Spleen (tissue), 7 donors: ENCODE results near the gene PODXL2.

Experiments
- POLR2A ChIP-seq, 3 donors: fragments of 450-650 bp; IDR thresholded peaks; one replicate each; pipeline ENCODE4 v1.5.1; 2017; ENCODE audit warnings: antibody characterized with exemption in 3 of 3, mild to moderate bottlenecking in 1 of 3
- POLR2AphosphoS5 ChIP-seq, 3 donors: sonication (generic); formaldehyde crosslinking; IDR thresholded peaks; one replicate each; pipeline ENCODE4 v1.5.1; 2017; ENCODE audit warnings: antibody characterized with exemption in 3 of 3
- TF ChIP-seq, protein P1 (sequence below), 11 experiments: fragments of 200-600 bp in 7 of 11; fragments of 450-650 bp in 4 of 11; sonication (generic) in 4 of 11; IDR thresholded peaks in 8 of 11; conservative IDR thresholded peaks in 3 of 11; 1 replicate in 7 of 11; 2 replicates in 4 of 11; pipeline versions ENCODE4 v1.4.0 to v1.8.0; 2016 to 2021; ENCODE audit warnings: antibody characterized with exemption in 11 of 11, inconsistent platforms in 4 of 11, mild to moderate bottlenecking in 1 of 11
- donor health status: DM: no; HTN: no; CAD: no; lungs with moderate emphysema.
- donor health status: DM: no; HTN: no; CAD: no.
- donor health status: DM: no; HTN: no; CAD: no.

DNA sequence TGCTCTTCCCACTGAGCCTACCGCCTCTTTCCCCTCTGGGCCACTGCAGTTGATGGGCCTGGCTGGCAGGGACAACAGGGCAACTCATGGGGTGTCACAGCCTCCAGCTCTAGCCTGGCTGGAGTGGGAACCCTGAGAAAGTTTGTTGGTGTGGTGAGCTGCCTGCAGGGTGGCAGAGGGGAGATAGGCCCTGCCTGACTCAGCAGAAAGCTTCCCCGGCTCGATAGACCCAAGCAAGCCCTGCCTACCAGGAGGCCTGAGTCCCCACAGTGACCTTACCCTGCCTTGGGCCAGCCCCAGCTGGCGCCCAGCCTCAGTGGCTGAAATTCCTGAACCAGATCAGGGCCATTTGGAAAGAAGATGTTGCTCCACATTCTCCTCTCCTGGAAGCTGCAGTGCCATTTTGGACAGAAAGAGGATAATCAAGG is 73.2 kb downstream of the PODXL2 start:
- TF ChIP-seq POLR2AphosphoS5 (IDR thresholded peaks at IDR 0.05) (peak in 1 of 3 donors; percentile 47), POLR2A (IDR thresholded peaks at IDR 0.05) (no peak)
- TF ChIP-seq, protein P1, sequence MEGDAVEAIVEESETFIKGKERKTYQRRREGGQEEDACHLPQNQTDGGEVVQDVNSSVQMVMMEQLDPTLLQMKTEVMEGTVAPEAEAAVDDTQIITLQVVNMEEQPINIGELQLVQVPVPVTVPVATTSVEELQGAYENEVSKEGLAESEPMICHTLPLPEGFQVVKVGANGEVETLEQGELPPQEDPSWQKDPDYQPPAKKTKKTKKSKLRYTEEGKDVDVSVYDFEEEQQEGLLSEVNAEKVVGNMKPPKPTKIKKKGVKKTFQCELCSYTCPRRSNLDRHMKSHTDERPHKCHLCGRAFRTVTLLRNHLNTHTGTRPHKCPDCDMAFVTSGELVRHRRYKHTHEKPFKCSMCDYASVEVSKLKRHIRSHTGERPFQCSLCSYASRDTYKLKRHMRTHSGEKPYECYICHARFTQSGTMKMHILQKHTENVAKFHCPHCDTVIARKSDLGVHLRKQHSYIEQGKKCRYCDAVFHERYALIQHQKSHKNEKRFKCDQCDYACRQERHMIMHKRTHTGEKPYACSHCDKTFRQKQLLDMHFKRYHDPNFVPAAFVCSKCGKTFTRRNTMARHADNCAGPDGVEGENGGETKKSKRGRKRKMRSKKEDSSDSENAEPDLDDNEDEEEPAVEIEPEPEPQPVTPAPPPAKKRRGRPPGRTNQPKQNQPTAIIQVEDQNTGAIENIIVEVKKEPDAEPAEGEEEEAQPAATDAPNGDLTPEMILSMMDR (IDR thresholded peaks at IDR 0.05 in 8 of 11, conservative IDR thresholded peaks at IDR 0.05 in 3 of 11) = no peak
